Fibroblast of skin of left quadriceps (primary cell): Measurements from ENCODE around the gene FAM78A.
"Not testable (repeated sequence)": the region's sequence is repeated elsewhere in the genome, so short reads cannot be mapped to it uniquely, and the experiment has no call there.

Source experiments
- DNase-seq, 2 experiments: peaks; one replicate each; pipeline ENCODE4 v3.0.0-alpha.2; 2013; ENCODE audit warnings: low read depth in 2 of 2

The FAM78A gene

DNA sequence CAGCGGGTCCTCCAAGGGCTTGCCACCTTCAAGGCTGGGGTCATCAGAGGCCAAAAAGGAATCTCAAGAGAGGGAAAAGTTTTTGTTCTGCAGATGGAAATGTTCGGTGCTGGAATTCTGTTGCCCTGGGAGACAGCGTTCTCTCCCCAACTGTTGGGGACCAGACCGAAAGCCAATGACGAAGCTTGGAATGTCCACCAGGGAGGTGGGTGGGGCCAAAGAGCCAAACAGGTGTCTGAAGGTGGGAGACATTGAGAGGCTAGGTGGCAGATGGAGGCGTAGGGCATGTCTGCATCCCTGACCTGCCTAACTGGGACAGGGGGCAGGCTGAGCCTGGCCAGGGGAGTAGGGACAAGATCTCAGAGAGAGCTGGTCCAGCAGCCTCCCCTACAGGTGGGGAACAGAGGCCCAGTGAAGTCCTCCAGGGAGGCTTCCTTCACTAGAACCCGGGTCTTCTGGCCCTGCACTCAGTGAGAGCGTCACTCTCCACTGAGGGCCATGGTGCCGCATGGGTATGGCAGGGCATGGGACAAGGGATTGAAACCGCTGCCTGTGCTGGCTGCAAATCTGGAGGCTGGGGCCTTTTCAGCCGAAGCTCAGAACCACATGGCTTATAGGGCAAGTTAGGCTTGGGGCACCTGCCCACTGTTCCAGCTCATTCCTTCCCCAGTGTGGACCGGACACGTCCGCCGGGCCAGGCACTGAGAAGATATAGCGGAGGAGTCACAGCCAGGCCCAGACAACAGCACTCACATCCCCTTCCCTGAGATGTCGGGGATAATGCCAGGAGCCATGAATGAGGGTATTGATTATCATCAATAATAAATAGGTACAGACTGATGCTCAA, 5.0 kb upstream of the FAM78A start:
- no peak for DNase-seq

DNA sequence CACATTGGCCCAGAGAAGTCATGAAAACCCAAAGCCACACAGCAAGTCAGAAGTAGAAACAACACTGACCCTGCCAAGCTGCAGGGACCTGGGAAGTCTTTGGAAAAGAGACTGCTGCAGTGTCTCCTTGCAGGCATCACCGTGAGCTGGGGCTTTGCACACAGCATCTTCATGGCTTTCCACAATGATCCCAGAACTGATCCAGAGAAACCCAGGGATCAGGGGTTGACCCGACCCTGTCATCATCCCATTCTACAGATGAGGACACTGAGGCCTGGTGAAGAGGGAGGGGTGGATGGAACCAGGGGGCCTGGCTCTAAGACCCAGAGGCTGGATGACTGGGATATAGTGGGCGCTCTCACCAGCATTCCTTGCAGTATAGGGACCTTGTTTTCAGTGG, 4.3 kb upstream of the FAM78A start:
- no peak for DNase-seq

DNA sequence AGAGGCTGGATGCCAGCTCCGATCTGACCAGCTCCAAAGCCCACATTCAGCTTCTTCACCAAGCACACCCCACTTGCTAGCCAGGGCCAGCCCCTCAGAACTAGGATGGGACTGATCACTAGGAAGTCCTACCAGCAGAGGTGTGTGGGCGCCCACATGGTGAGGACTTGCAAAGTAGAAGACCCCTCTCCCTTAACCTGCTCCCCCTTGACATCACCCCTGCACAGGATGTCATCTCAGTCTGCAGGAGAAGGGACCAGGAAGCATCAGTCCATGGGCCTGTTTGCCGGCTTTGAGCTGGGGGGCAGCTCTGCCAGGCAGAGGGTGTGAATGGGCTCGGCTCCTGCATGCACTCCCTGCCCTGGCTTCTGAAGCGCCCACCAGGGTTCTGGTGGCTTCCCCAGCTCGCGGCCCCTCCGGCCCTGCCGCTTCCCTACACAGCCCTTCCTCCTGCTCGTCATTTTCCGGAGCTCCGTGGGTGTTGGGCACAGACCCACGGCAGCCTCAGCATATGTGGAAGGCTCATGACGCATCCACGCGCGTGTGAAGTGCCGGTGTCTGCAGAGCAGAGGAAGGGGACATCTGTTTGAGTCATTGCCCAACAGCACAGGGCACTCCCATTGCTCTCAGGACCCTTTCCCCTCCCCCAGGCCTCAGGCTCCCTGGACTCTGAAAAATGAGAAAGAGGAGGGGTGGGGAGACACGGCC, 3.7 kb upstream of the FAM78A start:
- no peak for DNase-seq

DNA sequence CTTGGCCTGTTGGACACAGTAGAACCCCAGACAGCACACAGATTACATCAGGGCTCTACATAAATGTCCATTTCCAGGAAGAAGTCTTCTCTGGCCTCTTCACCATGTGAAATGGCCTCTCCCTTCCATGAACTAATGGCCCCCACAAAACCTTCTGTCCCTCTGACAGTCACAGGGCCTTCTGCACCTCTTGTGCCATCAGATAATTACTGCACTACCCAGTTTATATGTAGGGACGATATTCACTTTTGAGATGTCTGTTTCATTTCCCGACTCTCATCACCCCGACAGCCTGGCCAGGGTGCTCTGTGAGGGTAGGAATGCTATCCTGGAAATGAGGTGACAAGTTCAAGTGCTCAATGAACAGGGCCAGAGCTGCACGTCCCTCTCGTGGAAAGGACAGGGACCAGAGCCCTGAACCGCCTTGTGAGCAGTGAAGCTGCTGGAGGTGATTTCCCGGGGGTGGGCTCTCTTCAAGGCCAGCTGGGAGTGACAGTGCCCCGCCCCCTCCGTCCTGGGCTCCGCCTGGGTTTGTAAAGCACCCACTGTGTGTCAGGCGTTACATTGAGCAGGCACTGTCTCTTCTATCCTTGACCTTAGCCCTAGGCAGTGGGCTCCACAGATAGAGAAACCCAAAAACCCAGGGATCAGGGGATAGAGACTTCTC, 3.0 kb upstream of the FAM78A start:
- DNase-seq, result no peak

DNA sequence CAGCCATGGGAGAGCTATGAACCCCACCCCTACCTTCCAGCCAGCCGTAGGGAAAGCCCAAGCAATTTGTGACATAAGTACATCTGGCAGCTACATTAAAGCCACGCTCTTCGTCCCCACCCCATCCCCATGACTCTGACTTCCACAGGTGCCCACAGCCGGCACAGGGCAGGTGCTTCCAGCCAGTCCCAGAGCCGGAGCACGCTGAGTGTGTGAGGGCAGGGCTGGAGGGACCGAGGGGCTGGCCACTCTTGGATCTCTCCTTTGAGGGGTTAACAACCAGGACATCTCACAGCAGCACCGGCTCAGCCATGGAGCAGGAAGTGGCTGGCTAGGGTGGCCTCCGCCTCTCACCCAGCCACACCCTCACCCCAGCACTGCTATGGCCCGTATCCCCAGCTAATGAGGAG, 2.4 kb upstream of the FAM78A start:
- DNase-seq, result no peak

DNA sequence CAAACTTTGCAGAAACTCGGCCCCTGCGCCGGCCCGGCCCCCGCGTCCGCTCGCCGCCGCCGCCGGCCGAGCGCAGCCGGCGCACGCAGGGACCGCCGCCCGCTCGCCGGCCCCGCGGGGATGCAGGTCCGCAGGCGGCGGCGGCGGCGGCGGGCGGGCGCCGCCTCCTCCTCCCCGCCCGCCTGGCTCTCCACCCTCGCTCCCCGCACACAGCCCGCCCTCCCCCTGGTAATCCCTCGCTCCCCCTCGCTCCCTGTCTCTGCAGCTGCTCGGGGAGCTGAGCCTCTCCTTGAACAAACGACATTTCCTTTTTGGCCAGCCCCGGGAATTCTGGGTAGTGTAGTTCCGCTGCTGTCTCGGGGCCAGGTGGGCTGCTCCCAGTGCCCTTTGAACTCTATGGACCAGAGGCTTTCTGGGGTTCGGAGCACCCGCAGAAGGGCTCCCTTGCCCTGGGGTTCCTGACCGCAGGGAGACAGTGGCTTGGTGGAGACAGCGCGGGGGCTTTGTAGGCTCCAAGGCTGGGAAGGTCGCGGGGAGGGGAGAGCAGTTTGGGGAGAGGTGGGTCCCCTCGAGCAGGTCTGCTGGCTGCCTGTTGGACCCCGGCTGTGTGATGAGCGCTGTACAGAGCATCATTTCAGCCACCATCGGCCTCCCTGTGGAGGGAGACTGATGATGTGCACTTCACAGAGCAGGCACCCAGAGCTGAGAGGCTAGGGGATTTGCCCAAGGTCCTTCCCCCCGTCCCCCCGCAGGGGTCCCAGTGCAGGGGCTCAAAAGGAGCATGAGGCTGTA, 1.8 kb upstream of the FAM78A start:
- peak; percentile 47 to 49 for DNase-seq

DNA sequence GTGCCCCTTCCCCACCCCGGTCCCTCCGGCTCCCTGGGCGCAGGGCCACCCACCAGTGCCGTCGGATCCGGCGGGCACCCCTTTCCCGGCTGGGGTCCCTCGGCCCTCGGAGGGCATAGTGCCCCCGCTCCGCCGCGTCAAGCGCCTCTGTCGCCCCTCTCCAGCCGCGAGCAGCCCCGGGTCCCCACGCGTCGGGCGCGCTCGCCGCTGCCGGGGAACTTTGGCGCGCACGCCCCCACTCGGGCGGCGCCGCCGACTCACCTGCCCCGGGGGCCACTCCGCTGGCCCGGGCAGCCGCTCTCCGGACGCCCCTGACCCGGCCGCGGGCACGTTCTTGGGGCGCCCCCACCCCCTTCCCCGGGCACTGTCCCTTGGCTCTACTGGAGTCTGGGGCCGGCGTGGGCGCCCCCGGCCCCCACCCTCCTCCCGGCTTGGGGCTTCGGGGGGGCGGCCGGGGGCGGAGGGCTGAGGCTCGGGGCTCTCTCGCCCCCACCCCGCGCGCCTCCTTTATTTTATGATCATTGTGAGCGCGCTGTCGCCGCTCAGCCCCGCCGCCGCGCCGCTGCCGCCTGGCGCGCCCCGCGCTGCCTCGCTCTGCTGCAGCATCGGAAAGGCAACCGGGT, 1.1 kb upstream of the FAM78A start:
- no peak for DNase-seq

DNA sequence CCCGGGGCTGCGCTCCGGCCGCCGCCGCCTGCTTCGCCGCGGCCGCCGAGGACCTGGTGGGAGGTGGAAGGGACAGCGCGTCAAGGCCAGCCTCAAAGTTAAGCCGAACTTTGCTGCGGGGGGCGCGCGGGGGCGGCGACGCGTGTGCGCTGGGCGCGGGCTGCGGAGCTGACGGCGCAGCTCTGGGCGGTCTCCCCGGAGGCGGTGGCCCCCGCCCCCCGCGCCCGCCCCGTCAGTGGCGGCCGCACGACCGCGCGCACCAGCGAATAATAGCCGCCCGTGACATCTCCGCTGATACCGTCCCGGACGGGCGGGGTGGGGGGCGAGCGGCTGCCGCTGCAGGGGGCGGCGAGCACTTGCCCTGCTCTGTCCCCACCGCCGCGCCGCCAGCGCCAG, 579 bp upstream of the FAM78A start:
- DNase-seq, result no peak

DNA sequence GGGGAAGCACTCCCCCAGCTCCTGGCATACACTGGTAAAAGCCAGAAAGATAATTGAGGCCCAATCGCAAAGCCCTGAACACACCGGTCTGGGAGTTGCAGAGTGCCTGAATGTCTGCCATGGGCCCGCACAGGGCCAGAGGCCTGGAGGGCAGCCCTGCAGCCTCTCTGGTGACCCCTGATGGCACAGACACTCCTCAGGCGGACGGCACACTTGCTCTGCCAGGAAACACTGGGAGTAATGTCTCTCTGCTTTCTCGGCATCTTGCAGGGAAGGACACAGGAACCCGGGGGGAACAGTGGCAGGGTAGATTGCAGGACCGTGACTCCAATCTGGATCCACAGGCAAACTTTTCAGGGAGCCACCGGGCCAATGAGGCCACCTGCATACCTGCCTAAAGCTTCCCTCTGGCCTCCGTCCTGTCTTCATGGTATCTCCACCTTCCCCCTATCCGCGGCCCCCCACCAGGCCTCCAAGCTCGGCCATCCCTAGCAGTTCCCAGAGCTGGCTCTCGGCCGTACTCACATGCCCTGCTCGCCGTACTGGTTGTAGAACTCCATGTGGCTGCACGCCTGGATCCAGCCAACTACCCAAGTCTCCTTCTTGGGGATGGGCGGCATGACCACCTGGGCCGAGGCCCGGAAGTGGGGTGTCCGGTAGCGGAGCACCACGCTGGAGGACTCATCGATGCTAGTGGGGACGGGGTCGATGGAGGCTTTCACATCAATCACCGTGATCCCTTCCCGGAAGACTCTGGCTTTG, 797 bp downstream of the FAM78A start:
- no peak for DNase-seq

DNA sequence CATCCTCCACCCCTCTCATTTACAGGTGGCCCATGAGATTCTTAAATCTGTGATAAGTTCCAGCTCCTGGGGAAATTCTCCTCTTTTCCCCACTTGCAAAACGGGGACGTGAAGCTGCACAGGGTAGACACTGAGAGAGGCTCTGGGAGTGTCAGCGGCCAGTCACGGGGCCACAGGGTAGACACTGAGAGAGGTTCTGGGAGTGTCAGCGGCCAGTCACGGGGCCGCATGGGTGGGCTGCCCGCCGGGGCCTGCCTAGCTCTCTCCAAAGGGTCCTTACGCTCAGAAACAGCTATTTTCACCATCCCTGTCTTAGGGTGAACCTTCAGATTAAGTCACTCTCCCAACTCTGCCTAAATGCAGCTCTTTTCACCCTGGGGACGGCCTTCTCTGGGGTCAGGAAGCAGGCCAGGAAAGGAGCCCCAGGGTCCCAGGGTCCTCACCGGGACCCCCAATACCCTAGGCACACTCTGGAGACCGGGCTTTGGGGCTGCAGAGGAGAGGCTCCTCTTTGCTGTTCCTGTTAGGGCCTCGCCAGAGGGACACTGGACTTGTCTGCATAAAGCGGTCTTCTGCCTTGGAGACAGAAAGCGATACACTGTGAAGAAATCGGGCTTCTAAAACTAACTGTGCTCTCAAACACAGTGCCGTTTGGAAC, 1.5 kb downstream of the FAM78A start:
- no peak for DNase-seq

DNA sequence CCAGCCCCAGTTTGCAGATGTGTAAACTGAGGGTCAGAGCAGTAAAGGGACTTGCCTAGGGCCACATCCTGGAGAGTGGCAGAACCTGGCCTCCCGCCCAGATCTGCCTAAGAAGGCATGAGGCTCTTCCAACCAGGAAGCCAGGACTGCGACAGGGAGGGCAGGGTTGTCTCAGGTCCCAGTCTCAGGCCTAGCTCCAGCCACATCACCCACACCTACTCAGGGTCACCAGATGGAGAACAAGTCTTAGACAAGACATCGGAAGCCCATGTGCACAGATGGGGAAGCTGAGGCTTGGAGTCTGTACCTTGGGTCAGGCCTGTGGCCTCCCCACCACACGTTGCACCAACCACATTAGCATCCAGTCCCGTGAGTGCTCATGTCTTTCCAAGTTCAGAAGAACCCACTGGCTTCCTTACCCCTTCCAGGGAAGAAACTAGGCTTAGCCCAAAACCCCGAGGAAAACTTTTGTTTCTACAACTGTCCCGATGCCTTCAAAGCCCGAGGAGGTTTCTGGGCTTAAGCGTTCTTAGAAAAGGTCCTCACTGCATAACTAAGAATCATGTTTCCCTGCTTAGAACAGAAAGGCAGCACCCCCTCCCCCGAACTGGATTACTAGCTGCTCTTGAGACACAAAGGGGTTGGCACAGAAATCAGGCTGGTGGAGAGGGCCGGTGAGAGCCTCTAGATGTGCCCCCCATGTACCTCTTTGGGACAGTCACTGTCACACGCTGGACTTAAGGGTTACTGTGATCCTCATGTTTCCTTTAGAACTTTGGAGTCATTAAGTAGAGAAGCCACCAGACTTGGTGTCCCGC, 2.2 kb downstream of the FAM78A start:
- DNase-seq, result no peak

DNA sequence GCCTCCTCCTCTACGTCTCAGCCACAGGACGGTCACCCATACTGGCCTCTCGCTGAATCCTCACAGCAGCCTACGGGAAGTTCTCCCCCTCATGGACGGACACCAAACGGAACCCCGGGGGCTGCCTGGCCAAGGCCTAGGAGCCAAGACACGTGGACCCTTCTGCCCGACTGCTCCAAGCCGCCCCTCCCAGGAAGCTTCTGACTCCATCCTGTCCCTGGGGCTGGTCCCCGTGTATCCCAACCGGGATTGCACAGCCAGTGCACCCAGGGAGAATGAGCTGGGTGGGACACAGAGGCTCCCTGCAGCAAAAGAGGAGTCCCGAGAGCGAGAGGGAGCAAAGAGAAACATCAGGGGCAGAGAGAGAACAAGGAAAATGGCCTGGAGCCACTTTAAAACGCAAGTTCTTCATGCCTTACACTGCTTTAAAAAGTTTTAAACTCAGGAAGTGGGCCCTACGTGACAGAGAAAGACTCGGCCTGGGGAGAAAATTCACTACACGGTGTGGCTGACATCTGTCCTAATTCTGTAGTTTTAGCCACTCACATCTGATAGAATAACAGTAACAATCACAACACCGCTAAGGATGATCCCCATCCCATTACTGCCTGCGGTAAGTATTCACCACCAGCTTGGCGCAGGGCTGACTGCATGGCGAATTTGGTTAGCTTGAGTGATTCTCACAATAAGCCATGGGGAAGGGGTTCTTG, 3.0 kb downstream of the FAM78A start:
- no peak for DNase-seq

DNA sequence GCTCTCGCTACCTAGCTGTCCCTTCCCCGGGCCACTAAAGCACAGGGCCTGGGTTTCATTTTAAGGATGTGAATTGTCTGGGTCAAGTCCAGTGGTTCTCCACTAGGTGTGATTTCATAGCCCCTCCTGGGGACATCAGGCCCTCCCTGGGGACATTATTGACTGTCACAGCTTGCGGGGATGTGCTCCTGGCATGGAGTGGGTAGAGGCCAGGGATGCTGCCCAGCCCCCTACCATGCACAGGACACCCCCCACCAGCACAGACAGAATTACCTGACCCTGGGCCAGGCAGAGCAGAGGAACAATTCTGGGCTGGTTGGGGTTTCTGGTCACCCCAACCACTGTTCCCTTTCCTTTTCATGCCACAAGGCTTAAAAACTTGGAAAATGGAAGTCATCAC, 4.1 kb downstream of the FAM78A start:
- no peak for DNase-seq

DNA sequence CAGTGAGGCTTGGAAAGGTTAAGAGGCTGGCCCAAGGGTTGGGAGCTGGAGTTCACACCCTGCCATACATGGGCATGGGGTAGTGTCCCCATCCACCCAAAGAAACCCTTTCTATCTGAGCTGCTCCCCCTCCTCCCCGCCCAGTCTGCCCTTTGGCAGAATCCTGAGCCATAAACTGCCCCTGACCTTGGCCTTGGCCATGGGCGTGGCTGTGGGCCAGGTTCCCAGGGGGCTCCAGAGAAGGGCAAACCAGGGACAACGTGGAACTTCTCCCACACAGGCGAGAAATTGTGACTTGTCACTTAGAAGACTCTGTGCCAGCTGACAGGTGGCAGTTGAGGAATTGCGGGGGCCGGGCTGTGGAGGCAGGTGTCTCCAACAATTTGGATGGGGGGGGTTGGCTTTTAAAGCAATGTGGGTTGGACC, 4.8 kb downstream of the FAM78A start:
- no peak for DNase-seq

DNA sequence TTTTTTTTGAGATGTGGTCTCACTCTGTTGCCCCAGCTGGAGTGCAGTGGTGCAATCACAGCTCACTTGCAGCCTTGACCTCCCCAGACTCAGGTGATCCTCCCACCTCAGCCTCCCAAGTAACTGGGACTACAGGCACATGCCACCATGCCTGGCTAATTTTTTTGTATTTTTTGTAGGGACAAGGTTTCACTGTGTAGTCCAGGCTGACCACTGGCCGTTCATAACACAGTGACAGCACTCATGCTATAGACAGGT, 5.4 kb downstream of the FAM78A start:
- DNase-seq, result not testable (repeated sequence)

DNA sequence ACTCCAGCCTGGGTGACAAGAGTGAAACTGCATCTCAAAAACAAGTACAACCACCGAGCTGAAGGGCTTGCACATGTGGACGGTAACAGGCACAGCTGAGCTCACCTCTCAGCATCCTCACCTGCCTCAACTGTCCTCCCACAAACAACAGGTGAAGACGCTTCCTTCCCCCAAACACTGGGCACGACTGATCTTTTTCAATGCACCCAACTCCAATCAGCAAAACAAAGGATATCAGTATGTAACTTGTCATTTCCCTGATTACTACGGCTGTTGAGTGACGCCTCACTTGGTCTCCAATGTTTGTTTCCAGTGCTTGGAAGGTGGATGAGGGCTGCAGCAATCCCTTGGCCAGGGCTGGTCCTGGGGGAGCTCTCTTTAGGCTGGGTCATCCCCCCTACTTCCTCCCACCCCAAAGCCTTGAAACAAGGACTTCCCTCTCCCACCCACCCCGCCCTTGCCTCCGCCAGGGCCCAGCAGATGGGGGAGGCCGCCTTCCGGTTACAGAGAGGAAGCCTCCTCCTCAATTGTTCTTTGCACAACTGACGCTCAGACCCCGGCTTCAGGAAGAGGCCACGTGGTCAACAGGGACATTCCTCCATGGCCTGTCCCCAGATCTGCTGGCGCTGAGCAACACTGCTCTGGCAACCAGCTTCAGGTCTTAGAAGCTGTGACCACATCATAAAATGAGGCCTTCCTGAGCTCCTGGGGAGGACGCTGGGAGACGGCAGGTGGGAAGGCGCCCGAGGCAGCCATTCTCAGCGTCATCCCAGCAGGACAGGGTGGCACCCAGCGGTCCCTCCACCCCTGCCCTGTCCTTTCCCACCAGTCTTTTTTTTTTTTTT, 5.9 kb downstream of the FAM78A start:
- DNase-seq, result no peak

DNA sequence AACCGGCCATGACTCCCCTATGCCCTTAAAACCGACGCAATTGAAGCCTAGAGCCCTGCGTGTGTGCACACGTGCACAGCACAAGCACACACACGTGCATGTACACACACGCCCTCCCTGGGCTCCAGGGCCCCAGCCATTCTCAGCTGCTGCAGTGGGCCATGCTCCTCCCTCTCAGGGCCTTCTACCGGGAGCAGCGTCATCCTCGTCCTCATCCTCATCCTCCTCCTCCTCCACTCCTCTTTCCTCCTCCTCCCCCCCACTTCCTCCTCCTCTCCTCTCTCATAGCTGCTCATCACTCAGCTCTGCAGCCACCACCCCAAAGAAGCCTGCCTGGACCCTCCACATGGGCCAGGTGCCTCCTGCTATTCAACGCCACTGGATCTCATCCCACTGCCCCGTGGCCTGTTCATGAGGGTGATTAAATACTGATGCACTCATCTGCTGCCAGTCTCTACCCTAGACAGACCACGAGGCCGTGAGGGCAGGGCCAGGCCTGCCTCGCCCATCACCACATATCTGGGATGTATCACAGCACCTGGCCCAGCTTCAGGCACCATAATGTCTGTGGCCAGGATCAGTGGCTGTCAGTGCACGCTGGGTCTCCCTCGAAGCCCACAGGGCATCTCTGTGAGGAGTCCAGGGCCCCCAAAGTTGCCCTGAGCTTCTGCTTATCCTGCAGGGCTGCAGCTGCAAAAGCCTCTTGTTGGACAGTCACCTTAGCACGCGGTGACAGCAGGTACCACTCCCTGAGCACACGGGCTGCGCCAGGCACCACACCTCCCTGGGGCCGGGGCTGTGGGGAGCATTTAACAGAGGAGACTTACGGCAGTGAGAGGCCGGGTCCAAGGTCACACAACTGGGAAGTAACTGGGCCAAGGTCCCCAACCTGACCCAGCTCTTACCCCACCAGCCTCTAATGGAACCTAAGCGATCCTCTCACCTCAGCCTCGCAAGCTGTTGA, 9.8 kb downstream of the FAM78A start:
- DNase-seq, result no peak
